Activated naive CD8-positive, alpha-beta T cell treated with anti-CD3 and anti-CD28 coated beads, Interleukin-2, amount 50 U/mL, for 24 hours (primary cell): Measurements from ENCODE around the gene PPHLN1.
"Not testable (repeated sequence)": the region's sequence is repeated elsewhere in the genome, so short reads cannot be mapped to it uniquely, and the experiment has no call there.

Source experiments
- ATAC-seq: fragments of 150-1000 bp; cut with Tn5 transposase; one replicate; pipeline ENCODE4 v1.10.0; 2021
- DNase-seq: peaks from one replicate; pipeline ENCODE4 v3.0.0; 2021
- H3K27ac Mint-ChIP-seq: one replicate; pipeline ENCODE4 v1.8.0; 2021; ENCODE audit warnings: mild to moderate bottlenecking, mixed read lengths
- H3K27me3 Mint-ChIP-seq: one replicate; pipeline ENCODE4 v1.8.0; 2021; ENCODE audit warnings: mixed read lengths
- H3K36me3 Mint-ChIP-seq: one replicate; pipeline ENCODE4 v1.8.0; 2021; ENCODE audit warnings: low read depth, mixed read lengths
- H3K4me1 Mint-ChIP-seq: one replicate; pipeline ENCODE4 v1.8.0; 2021; ENCODE audit warnings: mixed read lengths
- H3K4me3 Mint-ChIP-seq: one replicate; pipeline ENCODE4 v1.8.0; 2021; ENCODE audit warnings: mild to moderate bottlenecking, moderate library complexity, mixed read lengths
- H3K9me3 Mint-ChIP-seq: one replicate; pipeline ENCODE4 v1.8.0; 2021; ENCODE audit warnings: mixed read lengths

The PPHLN1 gene

GRCh38 chr12:42372154-42372791, 46.3 kb downstream of the PPHLN1 start:
- no peak overlapping the region for H3K4me3 Mint-ChIP-seq
- peak; percentile 96 for ATAC-seq
- no peaks in the 10 kb centered on the region for H3K4me1 Mint-ChIP-seq
- H3K27me3 Mint-ChIP-seq: no peaks in the 10 kb centered on the region
- peak; percentile 6 for DNase-seq
- peaks cover 8% of the 10 kb centered on the region for H3K36me3 Mint-ChIP-seq
- no peaks in the 10 kb centered on the region for H3K9me3 Mint-ChIP-seq
- H3K27ac Mint-ChIP-seq: no peak overlapping the region

DNA sequence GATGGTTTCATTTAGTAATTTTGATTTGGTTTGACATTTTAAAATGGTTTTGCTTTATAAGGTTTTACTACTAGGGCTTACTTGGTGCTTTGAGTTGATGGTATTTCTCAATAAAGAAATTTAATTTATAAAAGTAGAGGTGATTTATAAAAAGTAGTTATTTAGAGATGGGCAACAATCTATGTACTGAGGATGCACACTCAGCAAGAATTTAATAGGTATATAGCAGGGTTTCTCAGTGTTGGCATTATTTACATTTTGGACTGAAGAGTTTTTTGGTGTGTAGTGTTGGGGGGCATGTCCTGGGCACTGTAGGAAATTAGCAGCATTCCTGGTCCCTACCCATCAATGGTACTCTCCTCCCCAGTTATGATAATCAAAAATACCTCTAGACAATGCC, 47.7 kb downstream of the PPHLN1 start:
- Mint-ChIP-seq H3K4me1 (no peaks in the 10 kb centered on the region), H3K4me3 (no peak overlapping the region), H3K27ac (no peak overlapping the region), H3K36me3 (peaks cover 16% of the 10 kb centered on the region), H3K9me3 (no peaks in the 10 kb centered on the region), H3K27me3 (no peaks in the 10 kb centered on the region)
- DNase-seq (no peak), ATAC-seq (no peak)

- Mint-ChIP-seq H3K27me3 (no peaks in the 10 kb centered on the region), H3K27ac (no peak overlapping the region), H3K36me3 (peaks cover 43% of the 10 kb centered on the region), H3K4me1 (peaks cover 8% of the 10 kb centered on the region), H3K9me3 (no peaks in the 10 kb centered on the region), H3K4me3 (no peak overlapping the region)
- ATAC-seq (no peak), DNase-seq (no peak)
Measured at GRCh38 chr12:42380733-42381132, 54.8 kb downstream of the PPHLN1 start.

GRCh38 chr12:42382013-42382696, 56.2 kb downstream of the PPHLN1 start:
- H3K27ac Mint-ChIP-seq: no peak overlapping the region
- ATAC-seq (no peak), DNase-seq (no peak)
- H3K9me3 Mint-ChIP-seq: no peaks in the 10 kb centered on the region
- H3K27me3 Mint-ChIP-seq: no peaks in the 10 kb centered on the region
- peaks cover 35% of the 10 kb centered on the region for H3K36me3 Mint-ChIP-seq
- H3K4me1 Mint-ChIP-seq: peaks cover 8% of the 10 kb centered on the region
- no peak overlapping the region for H3K4me3 Mint-ChIP-seq

DNA sequence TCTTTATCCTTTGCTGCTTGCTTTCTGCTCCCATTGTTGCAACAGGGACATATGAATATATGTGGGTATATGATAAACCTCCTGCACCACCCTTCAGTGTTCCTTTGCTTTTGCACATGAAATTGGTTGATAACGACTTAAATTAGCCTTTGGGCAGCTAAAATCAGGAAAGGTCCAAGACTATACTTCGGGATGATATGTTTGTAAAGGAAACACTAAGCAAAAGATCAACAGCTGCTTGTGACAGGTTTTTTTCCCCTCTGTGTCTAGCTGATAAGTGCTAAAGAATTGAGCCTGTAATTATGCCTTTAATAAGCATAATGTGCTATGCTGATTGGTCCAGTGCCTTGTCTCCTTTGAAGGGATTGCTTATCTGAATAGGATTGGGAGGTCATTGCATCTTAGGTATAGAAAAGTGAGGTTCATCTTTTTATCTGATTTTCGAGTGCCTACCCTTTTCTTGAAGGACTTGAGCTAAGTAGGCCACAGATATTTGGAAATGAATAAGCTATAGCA, 59.4 kb downstream of the PPHLN1 start:
- no peak overlapping the region for H3K27ac Mint-ChIP-seq
- H3K4me3 Mint-ChIP-seq: no peak overlapping the region
- no peaks in the 10 kb centered on the region for H3K9me3 Mint-ChIP-seq
- DNase-seq (no peak), ATAC-seq (no peak)
- H3K36me3 Mint-ChIP-seq: peaks cover 38% of the 10 kb centered on the region
- H3K27me3 Mint-ChIP-seq: no peaks in the 10 kb centered on the region
- H3K4me1 Mint-ChIP-seq: peaks cover 8% of the 10 kb centered on the region

- Mint-ChIP-seq H3K27me3 (no peaks in the 10 kb centered on the region), H3K27ac (no peak overlapping the region), H3K4me1 (peaks cover 5% of the 10 kb centered on the region), H3K9me3 (no peaks in the 10 kb centered on the region), H3K36me3 (peaks cover 40% of the 10 kb centered on the region), H3K4me3 (no peak overlapping the region)
- ATAC-seq (no peak), DNase-seq (no peak)
Measured at GRCh38 chr12:42386308-42386707, 60.3 kb downstream of the PPHLN1 start.

- H3K4me1 Mint-ChIP-seq, H3K27me3 Mint-ChIP-seq, ATAC-seq, DNase-seq, H3K4me3 Mint-ChIP-seq, H3K9me3 Mint-ChIP-seq, H3K27ac Mint-ChIP-seq: not testable (repeated sequence)
- peaks cover 26% of the 10 kb centered on the region for H3K36me3 Mint-ChIP-seq
Measured at GRCh38 chr12:42388086-42388485, 62.1 kb downstream of the PPHLN1 start.

DNA sequence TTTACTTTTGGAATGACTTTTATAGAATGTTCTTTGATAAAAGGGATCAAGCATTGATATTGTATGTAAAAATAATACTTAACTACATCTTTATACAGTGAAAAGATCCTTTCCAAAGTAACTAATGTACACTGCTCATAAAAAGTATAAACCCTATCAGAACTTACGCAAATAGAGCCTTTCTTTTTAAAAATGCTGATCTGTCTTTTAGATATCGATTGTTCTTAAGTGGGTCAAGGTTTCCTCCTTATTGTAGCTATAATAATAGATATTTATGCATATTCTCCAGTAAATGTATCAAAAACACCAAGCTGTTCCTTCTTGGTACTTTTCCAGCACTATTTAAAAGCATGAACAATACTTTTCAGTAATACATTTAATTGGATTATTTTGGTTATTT, 68.5 kb downstream of the PPHLN1 start:
- H3K9me3 Mint-ChIP-seq: no peaks in the 10 kb centered on the region
- H3K4me3 Mint-ChIP-seq: no peak overlapping the region
- H3K4me1 Mint-ChIP-seq: peaks cover 7% of the 10 kb centered on the region
- H3K27ac Mint-ChIP-seq: no peak overlapping the region
- no peaks in the 10 kb centered on the region for H3K27me3 Mint-ChIP-seq
- ATAC-seq (no peak), DNase-seq (no peak)
- peaks cover 37% of the 10 kb centered on the region for H3K36me3 Mint-ChIP-seq

GRCh38 chr12:42396473-42397259, 70.7 kb downstream of the PPHLN1 start:
- H3K27ac Mint-ChIP-seq: peak overlapping the region; percentile 12
- H3K27me3 Mint-ChIP-seq: no peaks in the 10 kb centered on the region
- H3K4me3 Mint-ChIP-seq: no peak overlapping the region
- ATAC-seq (no peak), DNase-seq (no peak)
- peaks cover 43% of the 10 kb centered on the region for H3K36me3 Mint-ChIP-seq
- H3K9me3 Mint-ChIP-seq: no peaks in the 10 kb centered on the region
- H3K4me1 Mint-ChIP-seq: peaks cover 7% of the 10 kb centered on the region

DNA sequence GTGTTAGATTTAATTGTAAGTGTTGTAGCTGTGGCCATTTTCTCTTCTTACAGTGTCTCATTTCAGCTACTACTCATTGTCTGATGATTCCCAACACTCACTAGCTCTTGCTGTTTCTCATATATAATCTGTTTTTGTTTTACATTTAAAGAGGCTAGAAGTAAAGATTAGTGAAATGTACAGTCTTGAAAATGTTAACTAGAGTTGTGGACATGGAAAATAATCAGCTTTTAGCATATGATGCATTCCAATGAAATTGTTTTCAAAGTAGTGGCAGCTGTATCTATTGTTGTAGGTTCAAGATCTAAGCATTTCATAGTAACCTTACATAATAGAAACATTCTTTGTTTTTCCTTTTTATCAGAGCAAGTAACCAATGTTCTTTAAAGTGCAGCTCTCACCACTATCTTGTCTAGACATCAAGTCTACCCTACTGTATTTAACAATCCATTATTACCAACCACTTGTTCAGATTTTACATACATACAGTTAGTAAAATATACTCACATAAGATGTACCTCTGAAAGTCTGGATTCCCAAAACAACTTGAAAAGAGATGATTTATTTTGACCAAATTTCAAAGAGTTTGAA, 76.9 kb downstream of the PPHLN1 start:
- no peak overlapping the region for H3K27ac Mint-ChIP-seq
- no peak for ATAC-seq
- H3K9me3 Mint-ChIP-seq: no peaks in the 10 kb centered on the region
- no peaks in the 10 kb centered on the region for H3K27me3 Mint-ChIP-seq
- H3K4me1 Mint-ChIP-seq: no peaks in the 10 kb centered on the region
- DNase-seq: no peak
- no peak overlapping the region for H3K4me3 Mint-ChIP-seq
- H3K36me3 Mint-ChIP-seq: peaks cover 41% of the 10 kb centered on the region

GRCh38 chr12:42407306-42407705, 81.3 kb downstream of the PPHLN1 start:
- Mint-ChIP-seq H3K4me3 (no peak overlapping the region), H3K36me3 (peaks cover 31% of the 10 kb centered on the region), H3K27ac (no peak overlapping the region), H3K9me3 (no peaks in the 10 kb centered on the region), H3K4me1 (peaks cover 2% of the 10 kb centered on the region), H3K27me3 (no peaks in the 10 kb centered on the region)
- no peak for DNase-seq
- no peak for ATAC-seq

DNA sequence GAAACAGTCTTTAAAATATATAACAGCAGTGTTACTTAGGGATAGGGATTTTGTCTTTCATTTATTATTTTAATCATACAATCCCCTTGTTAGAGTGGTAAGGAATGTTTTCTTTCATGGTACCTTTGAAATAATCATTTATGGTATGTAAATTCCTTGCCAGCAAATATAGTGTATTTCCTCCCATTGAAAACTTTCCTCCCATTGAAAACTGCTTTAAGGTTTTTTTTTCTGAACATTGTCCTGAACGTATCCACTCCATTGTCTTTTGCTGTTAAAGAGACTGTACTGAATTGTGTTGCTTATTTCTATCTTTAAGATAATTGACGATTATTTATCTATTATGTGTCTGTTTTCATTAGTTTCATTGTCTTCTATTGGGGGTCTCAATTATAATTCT, 83.5 kb downstream of the PPHLN1 start:
- DNase-seq: no peak
- peaks cover 42% of the 10 kb centered on the region for H3K36me3 Mint-ChIP-seq
- no peak overlapping the region for H3K4me3 Mint-ChIP-seq

DNA sequence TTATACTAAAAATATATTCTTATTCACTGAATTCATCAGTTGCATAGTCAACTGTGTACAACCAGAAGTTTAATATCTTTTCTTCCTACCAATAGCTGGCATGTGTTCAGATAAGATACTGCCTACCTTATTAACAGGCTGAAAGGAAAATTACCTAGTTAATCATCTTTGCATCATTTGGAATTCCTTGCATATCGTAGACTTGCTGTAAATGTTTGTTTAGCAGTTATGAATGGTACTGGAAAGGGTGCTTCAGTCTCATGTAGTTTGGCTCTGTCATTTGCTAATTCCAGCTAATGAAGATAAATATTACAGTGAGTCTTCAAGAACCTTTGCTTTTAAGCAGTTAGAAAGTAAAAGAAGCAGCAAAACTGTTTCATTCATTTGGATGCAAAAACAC, 84.4 kb downstream of the PPHLN1 start:
- Mint-ChIP-seq H3K9me3 (no peaks in the 10 kb centered on the region), H3K4me1 (peaks cover 2% of the 10 kb centered on the region), H3K4me3 (no peak overlapping the region), H3K27ac (no peak overlapping the region), H3K36me3 (peaks cover 41% of the 10 kb centered on the region), H3K27me3 (no peaks in the 10 kb centered on the region)
- DNase-seq: no peak
- no peak for ATAC-seq

More for the DNA sequence above, 83.5 kb downstream of the PPHLN1 start:
- H3K4me1 Mint-ChIP-seq: peaks cover 2% of the 10 kb centered on the region
- no peak overlapping the region for H3K27ac Mint-ChIP-seq
- no peaks in the 10 kb centered on the region for H3K27me3 Mint-ChIP-seq
- no peak for ATAC-seq
- H3K9me3 Mint-ChIP-seq: no peaks in the 10 kb centered on the region

GRCh38 chr12:42420395-42420794, 94.4 kb downstream of the PPHLN1 start:
- Mint-ChIP-seq H3K27me3 (no peaks in the 10 kb centered on the region), H3K4me1 (peaks cover 12% of the 10 kb centered on the region), H3K4me3 (no peak overlapping the region), H3K27ac (no peak overlapping the region), H3K9me3 (no peaks in the 10 kb centered on the region), H3K36me3 (peaks cover 23% of the 10 kb centered on the region)
- ATAC-seq: no peak
- DNase-seq: no peak
